Panc1 (cell line): ENCODE data around the gene GPC6. TPM values are rescaled to one million over a fixed set of nuclear protein-coding genes. Genes with fewer than 3 reads are reported as not detected.

Experiments
- ATAC-seq: fragments of 200-7000 bp; cut with Tn5 transposase; 2 replicates; pipeline ENCODE4 v1.9.1; 2020; ENCODE audit warnings: mild to moderate bottlenecking, moderate library complexity
- BruUV-seq: library from RNA; stranded (reverse); fragments of 400-500 nt; replicated peaks from 2 replicates; lab custom pipeline; 2021; lab: Mats Ljungman, UMichigan
- CTCF ChIA-PET: fragments of 300-600 bp; sonication (Branson Sonifier 250); formaldehyde crosslinking; loops from one replicate; lab custom pipeline; 2022; ENCODE audit warnings: antibody characterized with exemption; lab: Charles Lee
- POLR2A ChIA-PET: fragments of 300-600 bp; sonication (Branson Sonifier 250); formaldehyde crosslinking; loops from one replicate; lab custom pipeline; 2022; ENCODE audit warnings: antibody characterized with exemption; lab: Charles Lee
- DNase-seq: peaks from one replicate; pipeline ENCODE4 v3.0.0-alpha.2; 2010; ENCODE audit warnings: low read depth, low spot score
- H3K27ac ChIP-seq: 2 replicates; pipeline ENCODE4 v1.5.1; 2011; ENCODE audit warnings: mild to moderate bottlenecking, low read length, inconsistent platforms
- H3K27me3 ChIP-seq: fragments of 200-500 bp; sonication (Bioruptor generic); 2 replicates; pipeline ENCODE4 v1.6.0; 2014; ENCODE audit warnings: low read length, inconsistent platforms; ENCODE audit not compliant: control insufficient read depth, insufficient read depth
- H3K36me3 ChIP-seq: fragments of 200-500 bp; sonication (Bioruptor generic); 2 replicates; pipeline ENCODE4 v1.5.1; 2014; ENCODE audit warnings: inconsistent platforms, mild to moderate bottlenecking, low read length, moderate library complexity; ENCODE audit not compliant: control insufficient read depth, insufficient read depth
- H3K4me1 ChIP-seq: 2 replicates; pipeline ENCODE4 v1.5.1; 2011; ENCODE audit warnings: inconsistent platforms, mild to moderate bottlenecking, low read length, moderate library complexity; ENCODE audit not compliant: control insufficient read depth, insufficient read depth
- H3K4me3 ChIP-seq, 2 experiments: 2 replicates each; pipeline ENCODE4 v1.5.1; 2011 to 2012; ENCODE audit warnings: low read depth in 2 of 2, low read length in 2 of 2, mild to moderate bottlenecking in 2 of 2, inconsistent platforms in 1 of 2, moderate library complexity in 1 of 2
- H3K9me3 ChIP-seq: fragments of 200-500 bp; sonication (Bioruptor generic); 2 replicates; pipeline ENCODE4 v1.5.1; 2014; ENCODE audit warnings: low read depth, mild to moderate bottlenecking, inconsistent platforms, low read length, moderate library complexity; ENCODE audit not compliant: control insufficient read depth, insufficient read depth
- CTCF ChIP-seq: fragments of 450-650 bp; IDR thresholded peaks from 2 replicates; pipeline ENCODE4 v1.5.1; 2017; ENCODE audit warnings: mild to moderate bottlenecking
- POLR2AphosphoS5 ChIP-seq: IDR thresholded peaks from 2 replicates; pipeline ENCODE4 v1.6.1; 2012; ENCODE audit warnings: mild to moderate bottlenecking, low read depth, low read length, moderate library complexity
- REST ChIP-seq, 2 experiments: IDR thresholded peaks; 2 replicates each; pipeline ENCODE4 v1.6.1; 2011 to 2012; ENCODE audit warnings: low read depth in 2 of 2, control low read depth in 1 of 2, low read length in 1 of 2, mild to moderate bottlenecking in 1 of 2, moderate library complexity in 1 of 2; ENCODE audit not compliant: insufficient read depth in 1 of 2
- SIN3A ChIP-seq: IDR thresholded peaks from 2 replicates; pipeline ENCODE4 v1.6.1; 2012; ENCODE audit warnings: low read depth, mild to moderate bottlenecking, low read length, moderate library complexity, borderline replicate concordance; ENCODE audit not compliant: insufficient read depth
- TCF7L2 ChIP-seq: IDR thresholded peaks from 2 replicates; pipeline ENCODE4 v1.6.1; 2011; ENCODE audit warnings: mild to moderate bottlenecking, low read depth, low read length, inconsistent platforms
- in situ Hi-C: cut with HindIII; loops from 2 replicates; pipeline ENCODE4 v1.10.0; 2016; ENCODE audit warnings: low sequenced_read_pairs, low pct_unique_long_range_greater_than_20kb
- intact Hi-C: fragments of 100-400 bp; cut with micrococcal nuclease; formaldehyde crosslinking; loops from one replicate; pipeline ENCODE4 v1.10.0; 2022; ENCODE audit not compliant: unreplicated experiment
- total RNA-seq: library from RNA; stranded (reverse); gene quantifications from one replicate; pipeline ENCODE4 v1.2.1, GENCODE V29; 2021; ENCODE audit not compliant: unreplicated experiment

Gene GPC6
- total RNA-seq, 1 experiment from 2014 or later: 4.8 TPM

DNA sequence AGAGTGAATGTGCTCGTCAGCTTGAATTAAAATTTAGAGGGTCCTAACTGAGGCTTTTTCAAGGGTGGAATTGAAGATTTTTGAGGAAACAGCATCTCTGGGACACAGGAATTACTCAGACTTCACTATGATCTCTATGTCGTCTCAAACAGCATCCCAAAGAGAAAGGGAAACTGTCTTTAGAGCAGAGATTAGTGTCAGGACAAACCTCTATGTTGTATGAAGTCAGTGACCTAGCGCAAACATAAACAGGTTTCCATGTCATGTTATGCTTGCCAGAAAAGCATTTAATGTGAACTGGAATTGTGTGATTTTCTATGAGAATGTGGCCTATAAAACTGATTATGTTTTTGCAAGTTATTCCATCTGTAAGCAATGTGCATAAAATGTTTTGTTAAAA lies 573.7 kb downstream of the GPC6 start:
- POLR2A ChIA-PET: no interaction called here
- in situ Hi-C loops (no loop called here), intact Hi-C loops (no loop called here)
- Histone ChIP-seq H3K27ac (no peak overlapping the region), H3K9me3 (no peaks in the 10 kb centered on the region), H3K4me1 (no peaks in the 10 kb centered on the region), H3K36me3 (no peaks in the 10 kb centered on the region), H3K4me3 (no peak overlapping the region), H3K27me3 (no peaks in the 10 kb centered on the region)
- no peak for ATAC-seq
- TF ChIP-seq CTCF: no peak
- no peak for TF ChIP-seq REST (IDR thresholded peaks at IDR 0.05; ENCODE audit: insufficient read depth in 1 of 2, low read depth in 2 of 2, low read length in 1 of 2)
- no peak for TF ChIP-seq TCF7L2
- TF ChIP-seq POLR2AphosphoS5: no peak
- TF ChIP-seq SIN3A: no peak
- BruUV-seq: no TSS peak
- no peak for DNase-seq
- CTCF ChIA-PET: no interaction called here

GRCh38 chr13:93805736-93806135 lies 579.1 kb downstream of the GPC6 start:
- intact Hi-C loops: no loop called here
- no TSS peak for BruUV-seq
- POLR2A ChIA-PET: no interaction called here

More at GRCh38 chr13:93805736-93806135, 579.1 kb downstream of the GPC6 start:
- no peak overlapping the region for H3K4me3 ChIP-seq
- CTCF ChIA-PET: no interaction called here
- DNase-seq (no peak), ATAC-seq (no peak)
- no peak overlapping the region for H3K27ac ChIP-seq
- in situ Hi-C loops: no loop called here
- no peaks in the 10 kb centered on the region for H3K9me3 ChIP-seq
- TF ChIP-seq CTCF: no peak
- no peak for TF ChIP-seq REST (IDR thresholded peaks at IDR 0.05; ENCODE audit: insufficient read depth in 1 of 2, low read depth in 2 of 2, low read length in 1 of 2)
- TF ChIP-seq SIN3A: no peak
- no peak for TF ChIP-seq POLR2AphosphoS5
- no peak for TF ChIP-seq TCF7L2
- H3K36me3 ChIP-seq: no peaks in the 10 kb centered on the region
- H3K27me3 ChIP-seq: no peaks in the 10 kb centered on the region
- no peaks in the 10 kb centered on the region for H3K4me1 ChIP-seq
